Neural cell (in vitro differentiated cells): ENCODE data around the gene FSTL5. TPM values are rescaled to one million over a fixed set of nuclear protein-coding genes. Genes with fewer than 3 reads are reported as not detected.

Experiments used
- H2AFZ ChIP-seq: fragments of 200-600, 300-800 bp; sonication (generic), shearing (Covaris generic); 2 replicates; pipeline ENCODE4 v1.6.0; 2014; ENCODE audit warnings: low read depth, mild to moderate bottlenecking, antibody characterized with exemption, low read length, moderate library complexity
- H3F3A ChIP-seq: fragments of 200-600 bp; shearing (Covaris generic); 2 replicates; pipeline ENCODE4 v1.6.1; 2016; ENCODE audit warnings: mild to moderate bottlenecking, moderate library complexity, mixed read lengths, antibody characterized with exemption, low read length; ENCODE audit not compliant: insufficient read depth, poor library complexity, severe bottlenecking
- H3K27ac ChIP-seq: fragments of 200-600, 300-800 bp; sonication (generic), shearing (Covaris generic); 2 replicates; pipeline ENCODE4 v1.5.1; 2014; ENCODE audit warnings: mild to moderate bottlenecking, low read length, moderate library complexity
- H3K27me3 ChIP-seq: fragments of 300-800, 200-600 bp; sonication (generic), shearing (Covaris generic); 2 replicates; pipeline ENCODE4 v1.6.0; 2014; ENCODE audit warnings: mild to moderate bottlenecking, low read depth, low read length, moderate library complexity; ENCODE audit not compliant: insufficient read depth
- H3K36me3 ChIP-seq: fragments of 300-800, 200-600 bp; sonication (generic), shearing (Covaris generic); 2 replicates; pipeline ENCODE4 v1.5.1; 2014; ENCODE audit warnings: mild to moderate bottlenecking, antibody characterized with exemption, low read length, moderate library complexity; ENCODE audit not compliant: insufficient read depth
- H3K4me2 ChIP-seq: fragments of 300-800, 200-600 bp; sonication (generic), shearing (Covaris generic); 2 replicates; pipeline ENCODE4 v1.6.0; 2014; ENCODE audit warnings: mild to moderate bottlenecking, low read length
- H3K4me3 ChIP-seq: fragments of 300-800, 200-600 bp; sonication (generic), shearing (Covaris generic); 2 replicates; pipeline ENCODE4 v1.5.1; 2014; ENCODE audit warnings: mild to moderate bottlenecking, low read length, moderate library complexity
- H3K79me2 ChIP-seq: fragments of 200-600 bp; shearing (Covaris generic); replicated peaks from 2 replicates; pipeline ENCODE4 v1.6.0; 2014; ENCODE audit warnings: mild to moderate bottlenecking, low read length, moderate library complexity; ENCODE audit not compliant: insufficient read depth
- H3K9ac ChIP-seq: fragments of 300-800, 200-600 bp; sonication (generic), shearing (Covaris generic); 2 replicates; pipeline ENCODE4 v1.6.1; 2016; ENCODE audit warnings: mild to moderate bottlenecking, low read length, mixed read lengths
- H3K9me2 ChIP-seq: fragments of 200-600 bp; shearing (Covaris generic); 2 replicates; pipeline ENCODE4 v1.6.1; 2016; ENCODE audit warnings: mild to moderate bottlenecking, low read length, mixed read lengths; ENCODE audit not compliant: insufficient read depth
- H3K9me3 ChIP-seq: fragments of 200-600, 300-800 bp; sonication (generic), shearing (Covaris generic); 2 replicates; pipeline ENCODE4 v1.6.1; 2016; ENCODE audit warnings: mild to moderate bottlenecking, mixed run types, low read length, moderate library complexity, mixed read lengths
- H4K20me1 ChIP-seq: fragments of 200-600 bp; shearing (Covaris generic); 2 replicates; pipeline ENCODE4 v1.6.1; 2016; ENCODE audit warnings: mild to moderate bottlenecking, mixed run types; ENCODE audit not compliant: insufficient read depth
- EP300 ChIP-seq: fragments of 450-650 bp; conservative IDR thresholded peaks from 2 replicates; pipeline ENCODE4 v1.6.1; 2014; ENCODE audit warnings: antibody characterized with exemption, mild to moderate bottlenecking, moderate library complexity; ENCODE audit not compliant: poor library complexity, severe bottlenecking
- EZH2 ChIP-seq: fragments of 200-600, 300-800 bp; shearing (Covaris generic), sonication (generic); IDR thresholded peaks from 2 replicates; pipeline ENCODE4 v1.6.1; 2014; ENCODE audit warnings: antibody characterized with exemption, low read length, borderline replicate concordance, mild to moderate bottlenecking; ENCODE audit not compliant: insufficient read depth, poor library complexity, severe bottlenecking
- MXI1 ChIP-seq: fragments of 450-650 bp; conservative IDR thresholded peaks from 2 replicates; pipeline ENCODE4 v1.6.1; 2014; ENCODE audit warnings: antibody characterized with exemption, mild to moderate bottlenecking; ENCODE audit not compliant: poor library complexity, severe bottlenecking
- POLR2AphosphoS5 ChIP-seq: IDR thresholded peaks from 2 replicates; pipeline ENCODE4 v1.6.1; 2012
- RAD21 ChIP-seq: fragments of 450-650 bp; conservative IDR thresholded peaks from 2 replicates; pipeline ENCODE4 v1.6.1; 2014; ENCODE audit warnings: antibody characterized with exemption, mild to moderate bottlenecking, moderate library complexity
- SMC3 ChIP-seq: fragments of 450-650 bp; conservative IDR thresholded peaks from 2 replicates; pipeline ENCODE4 v1.6.1; 2014; ENCODE audit warnings: antibody characterized with exemption, mild to moderate bottlenecking, moderate library complexity; ENCODE audit not compliant: poor library complexity
- TAF1 ChIP-seq: IDR thresholded peaks from 2 replicates; pipeline ENCODE4 v1.6.1; 2012; ENCODE audit warnings: low read depth
- polyA plus RNA-seq: library from polyadenylated mRNA; depleted of rRNA; stranded (reverse); fragments of >200 nt; gene quantifications from 2 replicates; pipeline ENCODE4 v1.2.3, GENCODE V29; 2014
- TF ChIP-seq, protein P1 (sequence below): fragments of 450-650 bp; IDR thresholded peaks from 2 replicates; pipeline ENCODE4 v1.5.1; 2014; ENCODE audit warnings: antibody characterized with exemption, mild to moderate bottlenecking, moderate library complexity; ENCODE audit not compliant: poor library complexity, severe bottlenecking
- TF ChIP-seq, protein P2 (sequence below): IDR thresholded peaks from 2 replicates; pipeline ENCODE4 v1.6.1; 2012; ENCODE audit warnings: borderline replicate concordance

The FSTL5 gene
- polyA plus RNA-seq, 1 donor from 2014 or later: 6.8 TPM

DNA sequence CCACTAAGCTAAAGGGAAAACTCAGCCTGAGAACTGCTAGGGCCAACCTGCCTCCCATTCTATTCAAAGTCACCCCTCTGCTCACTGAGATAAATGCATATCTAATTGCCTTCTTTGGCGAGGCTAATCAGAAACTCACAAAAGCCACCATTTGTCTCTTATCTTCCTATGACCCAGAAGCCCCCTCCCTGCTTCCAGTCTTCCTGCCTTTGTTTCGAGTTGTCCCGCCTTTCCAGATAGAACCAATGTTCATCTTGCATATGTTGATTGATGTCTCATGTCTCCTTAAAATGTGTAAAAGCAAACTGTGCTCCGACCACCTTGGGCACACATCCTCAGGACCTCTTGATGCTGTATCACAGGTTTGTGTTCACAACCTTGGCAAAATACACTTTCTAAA is 459.8 kb downstream of the FSTL5 start:
- no peaks in the 10 kb centered on the region for H3K27me3 ChIP-seq
- no peaks in the 10 kb centered on the region for H3K79me2 ChIP-seq
- H2AFZ ChIP-seq: no peak overlapping the region
- no peaks in the 10 kb centered on the region for H3K36me3 ChIP-seq
- no peaks in the 10 kb centered on the region for H3K9me2 ChIP-seq
- H3K4me2 ChIP-seq: no peak overlapping the region
- no peak for TF ChIP-seq EP300
- TF ChIP-seq, protein P1, sequence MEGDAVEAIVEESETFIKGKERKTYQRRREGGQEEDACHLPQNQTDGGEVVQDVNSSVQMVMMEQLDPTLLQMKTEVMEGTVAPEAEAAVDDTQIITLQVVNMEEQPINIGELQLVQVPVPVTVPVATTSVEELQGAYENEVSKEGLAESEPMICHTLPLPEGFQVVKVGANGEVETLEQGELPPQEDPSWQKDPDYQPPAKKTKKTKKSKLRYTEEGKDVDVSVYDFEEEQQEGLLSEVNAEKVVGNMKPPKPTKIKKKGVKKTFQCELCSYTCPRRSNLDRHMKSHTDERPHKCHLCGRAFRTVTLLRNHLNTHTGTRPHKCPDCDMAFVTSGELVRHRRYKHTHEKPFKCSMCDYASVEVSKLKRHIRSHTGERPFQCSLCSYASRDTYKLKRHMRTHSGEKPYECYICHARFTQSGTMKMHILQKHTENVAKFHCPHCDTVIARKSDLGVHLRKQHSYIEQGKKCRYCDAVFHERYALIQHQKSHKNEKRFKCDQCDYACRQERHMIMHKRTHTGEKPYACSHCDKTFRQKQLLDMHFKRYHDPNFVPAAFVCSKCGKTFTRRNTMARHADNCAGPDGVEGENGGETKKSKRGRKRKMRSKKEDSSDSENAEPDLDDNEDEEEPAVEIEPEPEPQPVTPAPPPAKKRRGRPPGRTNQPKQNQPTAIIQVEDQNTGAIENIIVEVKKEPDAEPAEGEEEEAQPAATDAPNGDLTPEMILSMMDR: no peak
- TF ChIP-seq SMC3: no peak
- no peak for TF ChIP-seq EZH2
- TF ChIP-seq RAD21: no peak
- TF ChIP-seq, protein P2, sequence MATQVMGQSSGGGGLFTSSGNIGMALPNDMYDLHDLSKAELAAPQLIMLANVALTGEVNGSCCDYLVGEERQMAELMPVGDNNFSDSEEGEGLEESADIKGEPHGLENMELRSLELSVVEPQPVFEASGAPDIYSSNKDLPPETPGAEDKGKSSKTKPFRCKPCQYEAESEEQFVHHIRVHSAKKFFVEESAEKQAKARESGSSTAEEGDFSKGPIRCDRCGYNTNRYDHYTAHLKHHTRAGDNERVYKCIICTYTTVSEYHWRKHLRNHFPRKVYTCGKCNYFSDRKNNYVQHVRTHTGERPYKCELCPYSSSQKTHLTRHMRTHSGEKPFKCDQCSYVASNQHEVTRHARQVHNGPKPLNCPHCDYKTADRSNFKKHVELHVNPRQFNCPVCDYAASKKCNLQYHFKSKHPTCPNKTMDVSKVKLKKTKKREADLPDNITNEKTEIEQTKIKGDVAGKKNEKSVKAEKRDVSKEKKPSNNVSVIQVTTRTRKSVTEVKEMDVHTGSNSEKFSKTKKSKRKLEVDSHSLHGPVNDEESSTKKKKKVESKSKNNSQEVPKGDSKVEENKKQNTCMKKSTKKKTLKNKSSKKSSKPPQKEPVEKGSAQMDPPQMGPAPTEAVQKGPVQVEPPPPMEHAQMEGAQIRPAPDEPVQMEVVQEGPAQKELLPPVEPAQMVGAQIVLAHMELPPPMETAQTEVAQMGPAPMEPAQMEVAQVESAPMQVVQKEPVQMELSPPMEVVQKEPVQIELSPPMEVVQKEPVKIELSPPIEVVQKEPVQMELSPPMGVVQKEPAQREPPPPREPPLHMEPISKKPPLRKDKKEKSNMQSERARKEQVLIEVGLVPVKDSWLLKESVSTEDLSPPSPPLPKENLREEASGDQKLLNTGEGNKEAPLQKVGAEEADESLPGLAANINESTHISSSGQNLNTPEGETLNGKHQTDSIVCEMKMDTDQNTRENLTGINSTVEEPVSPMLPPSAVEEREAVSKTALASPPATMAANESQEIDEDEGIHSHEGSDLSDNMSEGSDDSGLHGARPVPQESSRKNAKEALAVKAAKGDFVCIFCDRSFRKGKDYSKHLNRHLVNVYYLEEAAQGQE: no peak
- no peak for TF ChIP-seq TAF1
- TF ChIP-seq MXI1: no peak
- no peak for TF ChIP-seq POLR2AphosphoS5
- no peak overlapping the region for H3K4me3 ChIP-seq
- no peaks in the 10 kb centered on the region for H3K9me3 ChIP-seq
- no peaks in the 10 kb centered on the region for H4K20me1 ChIP-seq
- no peak overlapping the region for H3K9ac ChIP-seq
- no peak overlapping the region for H3K27ac ChIP-seq
- H3F3A ChIP-seq: no peaks in the 10 kb centered on the region

DNA sequence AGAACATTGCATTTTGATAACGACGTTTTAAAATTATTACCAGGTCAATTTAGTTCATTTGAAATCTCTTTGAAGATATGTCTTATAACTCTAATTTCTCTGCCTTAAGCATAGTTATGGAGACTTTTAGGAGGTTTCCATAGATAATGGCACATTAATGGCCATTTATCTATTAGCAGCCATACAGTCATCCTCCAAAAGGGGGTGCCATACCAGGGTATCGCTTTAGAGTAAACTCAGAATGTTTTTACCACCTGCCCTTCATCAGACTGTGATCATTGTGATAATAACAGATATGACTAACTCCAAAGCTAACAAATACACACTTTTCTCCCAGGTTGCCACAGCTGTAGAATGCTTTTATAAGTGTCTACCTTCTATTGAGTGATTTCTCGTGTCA is 461.5 kb downstream of the FSTL5 start:
- H3K27ac ChIP-seq: no peak overlapping the region
- H3K9ac ChIP-seq: no peak overlapping the region
- H3K9me3 ChIP-seq: no peaks in the 10 kb centered on the region
- H3K27me3 ChIP-seq: no peaks in the 10 kb centered on the region
- H3F3A ChIP-seq: no peaks in the 10 kb centered on the region
- no peaks in the 10 kb centered on the region for H3K79me2 ChIP-seq
- no peak overlapping the region for H3K4me2 ChIP-seq
- H3K4me3 ChIP-seq: no peak overlapping the region
- no peaks in the 10 kb centered on the region for H3K36me3 ChIP-seq
- H3K9me2 ChIP-seq: no peaks in the 10 kb centered on the region
- no peaks in the 10 kb centered on the region for H4K20me1 ChIP-seq
- H2AFZ ChIP-seq: no peak overlapping the region
- TF ChIP-seq, protein P1: no peak
- no peak for TF ChIP-seq EP300
- no peak for TF ChIP-seq RAD21
- no peak for TF ChIP-seq POLR2AphosphoS5
- no peak for TF ChIP-seq EZH2
- no peak for TF ChIP-seq MXI1
- TF ChIP-seq SMC3: no peak
- no peak for TF ChIP-seq TAF1
- TF ChIP-seq, protein P2: no peak
